ENCODE results near the gene RNF217. TPM values are rescaled to one million over a fixed set of nuclear protein-coding genes. Genes with fewer than 3 reads are reported as not detected.
"Not testable (repeated sequence)": the region's sequence is repeated elsewhere in the genome, so short reads cannot be mapped to it uniquely, and the experiment has no call there.

RNF217 gene
- total RNA-seq, 1 experiment from 2014 or later, result 37.7 TPM

DNA sequence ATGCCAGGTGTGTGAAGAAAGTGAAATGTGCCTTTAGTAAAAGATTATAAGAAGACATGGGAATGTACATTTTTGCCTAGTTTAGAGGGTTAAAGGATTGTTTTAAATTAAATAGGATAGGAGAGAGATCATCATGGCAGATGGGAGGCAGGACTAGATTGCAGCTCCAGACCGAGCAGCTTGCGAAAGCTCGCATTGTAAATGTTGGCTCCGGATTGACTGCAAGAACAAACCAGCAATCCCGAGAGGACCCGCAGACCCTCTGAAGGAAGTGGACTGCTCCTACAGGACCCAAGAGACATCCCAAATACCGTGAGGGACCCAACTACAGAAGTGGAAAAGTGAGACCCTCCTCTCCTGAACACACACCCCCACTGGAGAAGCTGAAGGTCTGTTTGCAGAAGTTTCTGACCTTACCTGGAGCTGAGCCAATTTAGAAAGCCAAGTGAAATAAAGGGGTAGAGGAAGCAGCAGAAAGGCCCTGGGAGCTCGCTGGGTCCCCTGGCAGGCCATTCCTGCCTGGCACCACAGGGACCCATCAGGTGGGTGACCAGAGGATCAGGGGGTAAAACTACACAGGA is 161.3 kb downstream of the RNF217 start:
- in situ Hi-C loops (cut with HindIII; ENCODE audit: low pct_unique_long_range_greater_than_20kb, low sequenced_read_pairs), result no loop called here
- Histone ChIP-seq H3K4me3 (ENCODE audit: low read depth in 2 of 2, low read length in 2 of 2) (no peak overlapping the region), H3K9me3 (ENCODE audit: control insufficient read depth, insufficient read depth, low read depth, low read length) (no peaks in the 10 kb centered on the region), H3K36me3 (ENCODE audit: control insufficient read depth, insufficient read depth, low read length) (no peaks in the 10 kb centered on the region), H3K27me3 (ENCODE audit: control insufficient read depth, insufficient read depth, low read length) (no peaks in the 10 kb centered on the region), H3K4me1 (ENCODE audit: control insufficient read depth, insufficient read depth, low read length) (no peaks in the 10 kb centered on the region), H3K27ac (ENCODE audit: low read length) (no peak overlapping the region)
- no TSS peak for BruUV-seq (replicated peaks)
- POLR2A ChIA-PET, result no interaction called here
- ATAC-seq (no peak), DNase-seq (ENCODE audit: low read depth, low spot score) (no peak)
- intact Hi-C loops (cut with micrococcal nuclease; ENCODE audit: unreplicated experiment), result no loop called here
- TF ChIP-seq POLR2AphosphoS5 (IDR thresholded peaks at IDR 0.05; ENCODE audit: low read depth, low read length) (no peak), SIN3A (IDR thresholded peaks at IDR 0.05; ENCODE audit: borderline replicate concordance, insufficient read depth, low read depth, low read length) (no peak)
- CTCF ChIA-PET, result no interaction called here

DNA sequence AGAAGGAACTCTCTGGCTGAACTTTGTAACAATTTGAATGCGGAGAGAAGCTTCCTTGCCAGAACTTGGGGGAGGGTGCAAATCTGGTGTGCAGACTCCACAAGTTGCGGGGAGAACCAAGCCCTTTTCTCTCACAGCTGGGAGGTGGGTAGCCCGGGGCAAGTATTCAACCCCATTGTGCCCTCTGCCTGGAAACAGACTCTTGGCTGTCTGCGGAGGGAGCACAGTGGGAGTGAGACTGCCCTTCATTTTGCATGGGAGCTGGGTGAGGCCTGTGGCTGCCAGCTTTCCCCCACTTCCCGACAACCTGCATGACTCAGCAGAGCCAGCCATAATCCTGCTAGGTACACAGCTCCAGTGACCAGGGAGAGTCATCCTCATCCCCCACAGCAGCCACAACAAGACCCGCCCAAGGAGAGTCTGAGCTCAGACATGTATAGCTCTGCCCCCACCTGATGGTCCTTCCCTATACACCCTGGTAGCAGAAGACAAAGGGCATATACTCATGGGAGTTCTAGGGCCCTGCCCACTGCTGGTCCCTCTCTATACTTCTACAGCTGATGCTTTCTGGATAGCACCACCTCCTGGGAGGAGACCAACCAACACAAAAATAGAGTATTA is 161.9 kb downstream of the RNF217 start:
- H3K36me3 ChIP-seq (ENCODE audit: control insufficient read depth, insufficient read depth, low read length), result no peaks in the 10 kb centered on the region
- in situ Hi-C loops (cut with HindIII; ENCODE audit: low pct_unique_long_range_greater_than_20kb, low sequenced_read_pairs), result no loop called here
- no peaks in the 10 kb centered on the region for H3K4me1 ChIP-seq (ENCODE audit: control insufficient read depth, insufficient read depth, low read length)
- no peaks in the 10 kb centered on the region; the same call in 1 of the 2 replicates for H3K27me3 ChIP-seq (ENCODE audit: control insufficient read depth, insufficient read depth, low read length)
- no TSS peak for BruUV-seq (replicated peaks)
- CTCF ChIA-PET, result no interaction called here
- DNase-seq (ENCODE audit: low read depth, low spot score), result no peak
- H3K4me3 ChIP-seq (ENCODE audit: low read depth in 2 of 2, low read length in 2 of 2), result no peak overlapping the region
- intact Hi-C loops (cut with micrococcal nuclease; ENCODE audit: unreplicated experiment), result no loop called here
- no peak overlapping the region for H3K27ac ChIP-seq (ENCODE audit: low read length)
- H3K9me3 ChIP-seq (ENCODE audit: control insufficient read depth, insufficient read depth, low read depth, low read length), result no peaks in the 10 kb centered on the region
- no peak for ATAC-seq
- no peak for TF ChIP-seq SIN3A (IDR thresholded peaks at IDR 0.05; ENCODE audit: borderline replicate concordance, insufficient read depth, low read depth, low read length)
- TF ChIP-seq POLR2AphosphoS5 (IDR thresholded peaks at IDR 0.05; ENCODE audit: low read depth, low read length), result no peak
- no peak for TF ChIP-seq TCF7L2 (IDR thresholded peaks at IDR 0.05; ENCODE audit: low read depth, low read length)
- POLR2A ChIA-PET, result no interaction called here

DNA sequence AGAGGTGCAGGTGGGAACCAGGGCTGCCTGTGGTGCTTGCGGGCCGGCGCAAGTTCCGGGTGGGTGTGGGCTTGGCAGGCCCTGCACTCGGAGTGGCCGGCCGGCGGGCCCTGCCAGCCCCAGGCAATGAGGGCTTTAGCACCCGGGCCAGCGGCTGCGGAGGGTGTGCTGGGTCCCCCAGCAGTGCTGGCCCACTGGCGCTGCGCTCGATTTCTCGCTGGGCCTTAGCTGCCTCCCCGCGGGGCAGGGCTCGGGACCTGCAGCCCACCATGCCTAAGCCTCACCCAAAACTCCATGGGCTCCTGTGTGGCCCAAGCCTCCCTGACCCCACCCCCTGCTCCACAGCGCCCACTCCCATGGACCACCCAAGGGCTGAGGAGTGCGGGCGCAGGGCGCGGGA is 163.6 kb downstream of the RNF217 start:
- H3K27ac ChIP-seq (ENCODE audit: low read length); CTCF ChIA-PET; intact Hi-C loops (cut with micrococcal nuclease; ENCODE audit: unreplicated experiment); H3K36me3 ChIP-seq (ENCODE audit: control insufficient read depth, insufficient read depth, low read length); H3K9me3 ChIP-seq (ENCODE audit: control insufficient read depth, insufficient read depth, low read depth, low read length); in situ Hi-C loops (cut with HindIII; ENCODE audit: low pct_unique_long_range_greater_than_20kb, low sequenced_read_pairs); DNase-seq (ENCODE audit: low read depth, low spot score); H3K27me3 ChIP-seq (ENCODE audit: control insufficient read depth, insufficient read depth, low read length); H3K4me1 ChIP-seq (ENCODE audit: control insufficient read depth, insufficient read depth, low read length); POLR2A ChIA-PET; H3K4me3 ChIP-seq (ENCODE audit: low read depth in 2 of 2, low read length in 2 of 2); BruUV-seq (replicated peaks); ATAC-seq: not testable (repeated sequence)

GRCh38 chr6:125129354-125129753 is 167.1 kb downstream of the RNF217 start:
- ChIA-PET CTCF (no interaction called here), POLR2A (no interaction called here)
- Histone ChIP-seq H3K4me1 (ENCODE audit: control insufficient read depth, insufficient read depth, low read length) (no peaks in the 10 kb centered on the region), H3K27ac (ENCODE audit: low read length) (no peak overlapping the region), H3K4me3 (ENCODE audit: low read depth in 2 of 2, low read length in 2 of 2) (no peak overlapping the region), H3K9me3 (ENCODE audit: control insufficient read depth, insufficient read depth, low read depth, low read length) (no peaks in the 10 kb centered on the region), H3K27me3 (ENCODE audit: control insufficient read depth, insufficient read depth, low read length) (no peaks in the 10 kb centered on the region; the same call in 1 of the 2 replicates), H3K36me3 (ENCODE audit: control insufficient read depth, insufficient read depth, low read length) (no peaks in the 10 kb centered on the region)
- no peak for TF ChIP-seq SIN3A (IDR thresholded peaks at IDR 0.05; ENCODE audit: borderline replicate concordance, insufficient read depth, low read depth, low read length)
- TF ChIP-seq POLR2AphosphoS5 (IDR thresholded peaks at IDR 0.05; ENCODE audit: low read depth, low read length), result no peak
- no peak for TF ChIP-seq TCF7L2 (IDR thresholded peaks at IDR 0.05; ENCODE audit: low read depth, low read length)
- TF ChIP-seq REST (IDR thresholded peaks at IDR 0.05; ENCODE audit: insufficient read depth in 1 of 2, low read depth in 2 of 2, low read length in 1 of 2), result no peak
- no peak for TF ChIP-seq CTCF (IDR thresholded peaks at IDR 0.05)
- in situ Hi-C loops (cut with HindIII; ENCODE audit: low pct_unique_long_range_greater_than_20kb, low sequenced_read_pairs), result no loop called here
- intact Hi-C loops (cut with micrococcal nuclease; ENCODE audit: unreplicated experiment), result no loop called here
- ATAC-seq, result no peak
- DNase-seq (ENCODE audit: low read depth, low spot score), result no peak
- BruUV-seq (replicated peaks), result no TSS peak
